Activated CD4-positive, alpha-beta T cell treated with anti-CD3 and anti-CD28 coated beads, Interleukin-10, Interleukin-2, amounts not matched to agents 100 ng/mL and 50 ng/mL, durations not matched to agents 16 hours and 8 hours (primary cell): Measurements from ENCODE around the gene EGFL7.
"Not testable (repeated sequence)": the region's sequence is repeated elsewhere in the genome, so short reads cannot be mapped to it uniquely, and the experiment has no call there.

Source experiments
- DNase-seq: peaks from one replicate; pipeline ENCODE4 v3.0.0-alpha.2; 2020

EGFL7 gene

GRCh38 chr9:136700959-136701667 is 38.4 kb downstream of the EGFL7 start:
- peak; percentile 85 for DNase-seq

GRCh38 chr9:136701668-136702053 is 38.9 kb downstream of the EGFL7 start:
- no peak for DNase-seq

GRCh38 chr9:136703276-136703860 is 40.7 kb downstream of the EGFL7 start:
- no peak for DNase-seq

GRCh38 chr9:136704741-136705140 is 42.0 kb downstream of the EGFL7 start:
- DNase-seq, result not testable (repeated sequence)

- DNase-seq, result no peak
Measured at GRCh38 chr9:136705564-136705963, 42.8 kb downstream of the EGFL7 start.

- no peak for DNase-seq
Measured at GRCh38 chr9:136707011-136707410, 44.3 kb downstream of the EGFL7 start.

- DNase-seq, result no peak
Measured at GRCh38 chr9:136707849-136708517, 45.3 kb downstream of the EGFL7 start.

- DNase-seq, result no peak
Measured at GRCh38 chr9:136709454-136710109, 46.9 kb downstream of the EGFL7 start.

GRCh38 chr9:136710543-136710942 is 47.8 kb downstream of the EGFL7 start:
- no peak for DNase-seq

GRCh38 chr9:136711219-136711648 is 48.5 kb downstream of the EGFL7 start:
- DNase-seq, result not testable (repeated sequence)

GRCh38 chr9:136711751-136712689 is 49.3 kb downstream of the EGFL7 start, which contains the start of gene DIPK1B:
Gene DIPK1B, plus strand, starts transcription at chr9:136712572. Its CDS starts 94 bp downstream, at chr9:136712666.
- DNase-seq, result no peak

- DNase-seq, result no peak
Measured at GRCh38 chr9:136712690-136713544, 50.2 kb downstream of the EGFL7 start.

- DNase-seq, result no peak
Measured at GRCh38 chr9:136713550-136713949, 50.8 kb downstream of the EGFL7 start.

- no peak for DNase-seq
Measured at GRCh38 chr9:136714096-136714892, 51.6 kb downstream of the EGFL7 start.

- no peak for DNase-seq
Measured at GRCh38 chr9:136714893-136715274, 52.2 kb downstream of the EGFL7 start.

- no peak for DNase-seq
Measured at GRCh38 chr9:136717399-136717798, 54.7 kb downstream of the EGFL7 start.

- DNase-seq, result no peak
Measured at GRCh38 chr9:136718345-136719194, 55.9 kb downstream of the EGFL7 start.

- no peak for DNase-seq
Measured at GRCh38 chr9:136719195-136719880, 56.6 kb downstream of the EGFL7 start.
